GM10266 (cell line): Measurements from ENCODE around the gene FBXL3.

ENCODE experiments used
- DNase-seq: peaks from one replicate; pipeline ENCODE4 v3.0.0; 2012; ENCODE audit errors: extremely low spot score
- CTCF ChIP-seq: IDR thresholded peaks from 2 replicates; pipeline ENCODE4 v1.5.1; 2012; ENCODE audit warnings: mild to moderate bottlenecking, low read depth; ENCODE audit not compliant: control insufficient read depth, insufficient read depth; ENCODE audit errors: missing control alignments

FBXL3 gene

GRCh38 chr13:76958841-76959432, 68.0 kb downstream of the FBXL3 start:
- TF ChIP-seq CTCF, result no peak
- no peak for DNase-seq

- TF ChIP-seq CTCF, result no peak
- DNase-seq, result no peak
These were observed 71.3 kb downstream of the FBXL3 start for GRCh38 chr13:76955661-76956060.
